Testis (tissue), 2 donors: ENCODE measurements around the gene SULT6B1.

Source experiments
- CTCF ChIP-seq, 3 experiments: fragments of 450-650 bp in 2 of 3; fragments of 200-600 bp in 1 of 3; sonication (generic) in 1 of 3; IDR thresholded peaks; one replicate each; pipeline ENCODE4 v1.5.1; 2016 to 2019; ENCODE audit warnings: antibody characterized with exemption in 3 of 3, mild to moderate bottlenecking in 2 of 3, moderate library complexity in 1 of 3
- POLR2A ChIP-seq: fragments of 450-650 bp; IDR thresholded peaks from one replicate; pipeline ENCODE4 v1.6.1; 2017; ENCODE audit warnings: antibody characterized with exemption, mild to moderate bottlenecking, moderate library complexity

GRCh38 chr2:37148325-37148724 is 40.1 kb downstream of the SULT6B1 start:
- TF ChIP-seq CTCF (IDR thresholded peaks at IDR 0.05): no peak
- no peak for TF ChIP-seq POLR2A
